Stromal cell of bone marrow (primary cell): ENCODE data around the gene LNPK.
A peak's percentile ranks its signal among the peaks of the same experiment; 100 is the strongest.
"Not testable (repeated sequence)": the region's sequence is repeated elsewhere in the genome, so short reads cannot be mapped to it uniquely, and the experiment has no call there.

ENCODE experiments used
- DNase-seq: peaks from one replicate; pipeline ENCODE4 v3.0.0-alpha.2; 2012; ENCODE audit warnings: low read depth

LNPK gene

GRCh38 chr2:175966839-175967238, 35.2 kb downstream of the LNPK start:
- no peak for DNase-seq

- DNase-seq = no peak
Observed at GRCh38 chr2:175965773-175966172, 36.3 kb downstream of the LNPK start.

GRCh38 chr2:175964195-175964594, 37.9 kb downstream of the LNPK start:
- no peak for DNase-seq

- not testable (repeated sequence) for DNase-seq
Observed at GRCh38 chr2:175963171-175963570, 38.9 kb downstream of the LNPK start.

- DNase-seq = no peak
Observed at GRCh38 chr2:175957845-175958244, 44.2 kb downstream of the LNPK start.

- no peak for DNase-seq
Observed at GRCh38 chr2:175955136-175955535, 46.9 kb downstream of the LNPK start.

- no peak for DNase-seq
Observed at GRCh38 chr2:175950512-175950911, 51.6 kb downstream of the LNPK start.

GRCh38 chr2:175948191-175948590, 53.9 kb downstream of the LNPK start:
- DNase-seq = no peak

- DNase-seq = no peak
Observed at GRCh38 chr2:175947073-175947472, 55.0 kb downstream of the LNPK start.

- no peak for DNase-seq
Observed at GRCh38 chr2:175941699-175942098, 60.4 kb downstream of the LNPK start.

GRCh38 chr2:175937216-175937615, 64.9 kb downstream of the LNPK start:
- no peak for DNase-seq

- no peak for DNase-seq
Observed at GRCh38 chr2:175935289-175936181, 66.5 kb downstream of the LNPK start.

- no peak for DNase-seq
Observed at GRCh38 chr2:175932675-175933074, 69.4 kb downstream of the LNPK start.

GRCh38 chr2:175931805-175932204, 70.3 kb downstream of the LNPK start:
- peak; percentile 87 for DNase-seq

- no peak for DNase-seq
Observed at GRCh38 chr2:175930504-175930903, 71.6 kb downstream of the LNPK start.

GRCh38 chr2:175929850-175930249, 72.2 kb downstream of the LNPK start:
- peak; percentile 26 for DNase-seq

GRCh38 chr2:175926272-175926671, 75.8 kb downstream of the LNPK start:
- DNase-seq = no peak

GRCh38 chr2:175922160-175922559, 79.9 kb downstream of the LNPK start:
- DNase-seq = no peak

- no peak for DNase-seq
Observed at GRCh38 chr2:175918935-175919334, 83.1 kb downstream of the LNPK start.

GRCh38 chr2:175914846-175915245, 87.2 kb downstream of the LNPK start:
- DNase-seq = no peak

- DNase-seq = not testable (repeated sequence)
Observed at GRCh38 chr2:175913849-175914743, 88.0 kb downstream of the LNPK start.

- not testable (repeated sequence) for DNase-seq
Observed at GRCh38 chr2:175913267-175913666, 88.8 kb downstream of the LNPK start.

- DNase-seq = no peak
Observed at GRCh38 chr2:175904035-175904434, 98.0 kb downstream of the LNPK start.
